ENCODE data around the gene C1orf232.

Gene C1orf232

GRCh38 chr1:26142159-26142558, 26.6 kb downstream of the C1orf232 start:
- Histone ChIP-seq H4K91ac (ENCODE audit: low read depth, low read length, poor library complexity) (no peak overlapping the region), H3K4ac (ENCODE audit: low read length) (no peak overlapping the region), H3K27ac (replicated peaks; ENCODE audit: low read length) (no peak overlapping the region), H3K36me3 (replicated peaks in 1 of 2; ENCODE audit: control insufficient read depth in 2 of 2, insufficient read depth in 2 of 2, low read length in 2 of 2) (no peaks in the 10 kb centered on the region), H2AK5ac (ENCODE audit: low read depth, low read length) (no peak overlapping the region), H3K18ac (ENCODE audit: low read length) (no peak overlapping the region), H3K4me1 (ENCODE audit: control insufficient read depth in 2 of 2, insufficient read depth in 1 of 2, low read depth in 1 of 2, low read length in 2 of 2) (no peaks in the 10 kb centered on the region), H3K9ac (ENCODE audit: low read depth, low read length, poor library complexity) (no peak overlapping the region), H2BK120ac (ENCODE audit: low read depth, low read length) (no peak overlapping the region), H4K8ac (ENCODE audit: low read depth, low read length) (no peak overlapping the region), H3K9me3 (replicated peaks in 1 of 2; ENCODE audit: control insufficient read depth in 2 of 2, insufficient read depth in 1 of 2, low read depth in 1 of 2, low read length in 2 of 2) (no peaks in the 10 kb centered on the region), H2BK5ac (ENCODE audit: low read length) (no peak overlapping the region), H3K23ac (ENCODE audit: low read depth, low read length, poor library complexity) (no peak overlapping the region), H2AFZ (ENCODE audit: low read length) (no peak overlapping the region), H3K79me1 (ENCODE audit: low read depth, low read length) (no peaks in the 10 kb centered on the region), H3K4me2 (ENCODE audit: insufficient read depth, low read length, poor library complexity, severe bottlenecking) (no peak overlapping the region), H3K27me3 (ENCODE audit: control insufficient read depth in 3 of 3, insufficient read depth in 3 of 3, low read depth in 1 of 3, low read length in 3 of 3) (peaks cover 0 to 7% (median 4%) of the 10 kb centered on the region in 3 experiments), H2BK15ac (ENCODE audit: low read length) (no peak overlapping the region), H3K14ac (ENCODE audit: low read length) (no peak overlapping the region), H2BK12ac (ENCODE audit: low read length) (no peak overlapping the region), H3K4me3 (ENCODE audit: low read length in 2 of 2) (no peak overlapping the region)
- no peak for DNase-seq (ENCODE audit: low spot score)
- WGBS, 2 donors (ENCODE audit: extremely low coverage in 2 of 2, insufficient read length in 2 of 2, insufficient replicate concordance in 1 of 2) = no CpG with 5 or more reads among the region's 8 CpGs

GRCh38 chr1:26138974-26139558, 29.7 kb downstream of the C1orf232 start:
- WGBS, 2 donors (ENCODE audit: extremely low coverage in 2 of 2, insufficient read length in 2 of 2, insufficient replicate concordance in 1 of 2) = no CpG with 5 or more reads among the region's 3 CpGs
- Histone ChIP-seq H3K27me3 (ENCODE audit: control insufficient read depth in 3 of 3, insufficient read depth in 3 of 3, low read depth in 1 of 3, low read length in 3 of 3) (no peaks in the 10 kb centered on the region), H3K9me3 (replicated peaks in 1 of 2; ENCODE audit: control insufficient read depth in 2 of 2, insufficient read depth in 1 of 2, low read depth in 1 of 2, low read length in 2 of 2) (no peaks in the 10 kb centered on the region), H3K14ac (ENCODE audit: low read length) (no peak overlapping the region), H2BK5ac (ENCODE audit: low read length) (no peak overlapping the region), H3K9ac (ENCODE audit: low read depth, low read length, poor library complexity) (no peak overlapping the region), H2AK5ac (ENCODE audit: low read depth, low read length) (no peak overlapping the region), H3K4me3 (ENCODE audit: low read length in 2 of 2) (no peak overlapping the region), H3K4me2 (ENCODE audit: insufficient read depth, low read length, poor library complexity, severe bottlenecking) (no peak overlapping the region), H4K91ac (ENCODE audit: low read depth, low read length, poor library complexity) (no peak overlapping the region), H4K8ac (ENCODE audit: low read depth, low read length) (no peak overlapping the region), H3K23ac (ENCODE audit: low read depth, low read length, poor library complexity) (no peak overlapping the region), H3K36me3 (replicated peaks in 1 of 2; ENCODE audit: control insufficient read depth in 2 of 2, insufficient read depth in 2 of 2, low read length in 2 of 2) (no peaks in the 10 kb centered on the region), H3K4me1 (ENCODE audit: control insufficient read depth in 2 of 2, insufficient read depth in 1 of 2, low read depth in 1 of 2, low read length in 2 of 2) (no peaks in the 10 kb centered on the region), H3K79me1 (ENCODE audit: low read depth, low read length) (no peaks in the 10 kb centered on the region), H2BK15ac (ENCODE audit: low read length) (no peak overlapping the region), H2BK12ac (ENCODE audit: low read length) (no peak overlapping the region), H3K27ac (replicated peaks; ENCODE audit: low read length) (no peak overlapping the region), H2BK120ac (ENCODE audit: low read depth, low read length) (no peak overlapping the region), H2AFZ (ENCODE audit: low read length) (peak overlapping the region; percentile 33), H3K18ac (ENCODE audit: low read length) (no peak overlapping the region), H3K4ac (ENCODE audit: low read length) (no peak overlapping the region)
- no peak for DNase-seq (ENCODE audit: low spot score)

DNA sequence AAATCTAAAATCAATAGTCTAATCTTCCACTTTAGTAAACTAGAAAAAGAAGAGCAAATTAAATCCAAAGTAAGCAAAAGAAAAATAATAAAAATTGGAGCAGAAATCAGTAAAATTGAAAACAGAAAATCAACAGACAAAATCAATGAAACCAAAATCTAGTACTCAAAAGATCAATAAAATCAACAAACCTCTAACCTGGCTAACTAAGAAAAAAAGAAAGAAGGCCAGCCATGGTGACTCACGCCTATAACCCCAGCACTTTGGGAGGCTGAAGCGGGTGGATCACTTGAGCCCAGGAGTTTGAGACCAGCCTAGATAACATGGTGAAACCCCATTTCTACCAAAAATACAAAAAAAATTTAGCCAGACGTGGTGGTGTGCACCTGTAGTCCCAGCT, 34.3 kb downstream of the C1orf232 start:
- H3K36me3 ChIP-seq (replicated peaks in 1 of 2; ENCODE audit: control insufficient read depth in 2 of 2, insufficient read depth in 2 of 2, low read length in 2 of 2) = no peaks in the 10 kb centered on the region
- no peak overlapping the region for H2BK120ac ChIP-seq (ENCODE audit: low read depth, low read length)
- H3K4me1 ChIP-seq (ENCODE audit: control insufficient read depth in 2 of 2, insufficient read depth in 1 of 2, low read depth in 1 of 2, low read length in 2 of 2) = no peaks in the 10 kb centered on the region
- H3K4me2 ChIP-seq (ENCODE audit: insufficient read depth, low read length, poor library complexity, severe bottlenecking) = no peak overlapping the region
- no peak overlapping the region for H4K91ac ChIP-seq (ENCODE audit: low read depth, low read length, poor library complexity)
- no CpG with 5 or more reads among the region's 3 CpGs for WGBS, 2 donors (ENCODE audit: extremely low coverage in 2 of 2, insufficient read length in 2 of 2, insufficient replicate concordance in 1 of 2)
- no peaks in the 10 kb centered on the region for H3K9me3 ChIP-seq (replicated peaks in 1 of 2; ENCODE audit: control insufficient read depth in 2 of 2, insufficient read depth in 1 of 2, low read depth in 1 of 2, low read length in 2 of 2)
- no peak for DNase-seq (ENCODE audit: low spot score)
- no peak overlapping the region for H2AFZ ChIP-seq (ENCODE audit: low read length)
- H3K27me3 ChIP-seq (ENCODE audit: control insufficient read depth in 3 of 3, insufficient read depth in 3 of 3, low read depth in 1 of 3, low read length in 3 of 3) = no peaks in the 10 kb centered on the region
- no peak overlapping the region for H4K8ac ChIP-seq (ENCODE audit: low read depth, low read length)
- H3K23ac ChIP-seq (ENCODE audit: low read depth, low read length, poor library complexity) = no peak overlapping the region
- no peak overlapping the region for H3K27ac ChIP-seq (replicated peaks; ENCODE audit: low read length)
- H3K18ac ChIP-seq (ENCODE audit: low read length) = no peak overlapping the region
- H3K4ac ChIP-seq (ENCODE audit: low read length) = no peak overlapping the region
- H2BK5ac ChIP-seq (ENCODE audit: low read length) = no peak overlapping the region
- no peak overlapping the region for H3K14ac ChIP-seq (ENCODE audit: low read length)
- H3K79me1 ChIP-seq (ENCODE audit: low read depth, low read length) = no peaks in the 10 kb centered on the region
- H2BK12ac ChIP-seq (ENCODE audit: low read length) = no peak overlapping the region
- H3K9ac ChIP-seq (ENCODE audit: low read depth, low read length, poor library complexity) = no peak overlapping the region
- H3K4me3 ChIP-seq (ENCODE audit: low read length in 2 of 2) = no peak overlapping the region
- no peak overlapping the region for H2AK5ac ChIP-seq (ENCODE audit: low read depth, low read length)
- H2BK15ac ChIP-seq (ENCODE audit: low read length) = no peak overlapping the region

GRCh38 chr1:26132834-26133167, 36.0 kb downstream of the C1orf232 start:
- WGBS, 2 donors (ENCODE audit: extremely low coverage in 2 of 2, insufficient read length in 2 of 2, insufficient replicate concordance in 1 of 2) = no CpG with 5 or more reads among the region's 2 CpGs
- no peak for DNase-seq (ENCODE audit: low spot score)
- no peak overlapping the region for H3K4me2 ChIP-seq (ENCODE audit: insufficient read depth, low read length, poor library complexity, severe bottlenecking)
- H3K36me3 ChIP-seq (replicated peaks in 1 of 2; ENCODE audit: control insufficient read depth in 2 of 2, insufficient read depth in 2 of 2, low read length in 2 of 2) = no peaks in the 10 kb centered on the region
- H2AK5ac ChIP-seq (ENCODE audit: low read depth, low read length) = no peak overlapping the region
- no peak overlapping the region for H3K14ac ChIP-seq (ENCODE audit: low read length)
- no peak overlapping the region for H3K4ac ChIP-seq (ENCODE audit: low read length)
- no peaks in the 10 kb centered on the region for H3K79me1 ChIP-seq (ENCODE audit: low read depth, low read length)
- no peak overlapping the region for H3K27ac ChIP-seq (replicated peaks; ENCODE audit: low read length)
- no peak overlapping the region for H4K8ac ChIP-seq (ENCODE audit: low read depth, low read length)
- no peak overlapping the region for H2AFZ ChIP-seq (ENCODE audit: low read length)
- no peaks in the 10 kb centered on the region for H3K9me3 ChIP-seq (replicated peaks in 1 of 2; ENCODE audit: control insufficient read depth in 2 of 2, insufficient read depth in 1 of 2, low read depth in 1 of 2, low read length in 2 of 2)
- H2BK120ac ChIP-seq (ENCODE audit: low read depth, low read length) = no peak overlapping the region
- no peak overlapping the region for H4K91ac ChIP-seq (ENCODE audit: low read depth, low read length, poor library complexity)
- no peak overlapping the region for H3K23ac ChIP-seq (ENCODE audit: low read depth, low read length, poor library complexity)
- H2BK12ac ChIP-seq (ENCODE audit: low read length) = no peak overlapping the region
- H2BK5ac ChIP-seq (ENCODE audit: low read length) = no peak overlapping the region
- H2BK15ac ChIP-seq (ENCODE audit: low read length) = no peak overlapping the region
- no peak overlapping the region for H3K4me3 ChIP-seq (ENCODE audit: low read length in 2 of 2)
- no peaks in the 10 kb centered on the region for H3K27me3 ChIP-seq (ENCODE audit: control insufficient read depth in 3 of 3, insufficient read depth in 3 of 3, low read depth in 1 of 3, low read length in 3 of 3)
- no peak overlapping the region for H3K9ac ChIP-seq (ENCODE audit: low read depth, low read length, poor library complexity)
- no peaks in the 10 kb centered on the region for H3K4me1 ChIP-seq (ENCODE audit: control insufficient read depth in 2 of 2, insufficient read depth in 1 of 2, low read depth in 1 of 2, low read length in 2 of 2)
- no peak overlapping the region for H3K18ac ChIP-seq (ENCODE audit: low read length)

Measured in neuronal stem cell (in vitro differentiated cells).